GM19023 (cell line): ENCODE data around the gene CGB2.
"Not testable (repeated sequence)": the region's sequence is repeated elsewhere in the genome, so short reads cannot be mapped to it uniquely, and the experiment has no call there.

Experiments used
- ATAC-seq: cut with Tn5 transposase; IDR thresholded peaks from one replicate; pipeline ENCODE4 v1.9.1; 2021; ENCODE audit warnings: mild to moderate bottlenecking, moderate library complexity; ENCODE audit not compliant: unreplicated experiment

The CGB2 gene

GRCh38 chr19:49030323-49030722, 1.4 kb upstream of the CGB2 start:
- ATAC-seq, result not testable (repeated sequence)

GRCh38 chr19:49036815-49037214, 5.1 kb downstream of the CGB2 start, which contains the start of gene CGB1:
Gene CGB1, minus strand, starts transcription at chr19:49036895. Its CDS starts 184 bp downstream, at chr19:49036711.
- ATAC-seq, result not testable (repeated sequence)

GRCh38 chr19:49038111-49038510, 6.4 kb downstream of the CGB2 start:
- ATAC-seq, result not testable (repeated sequence)

GRCh38 chr19:49038557-49039276, 7.0 kb downstream of the CGB2 start:
- not testable (repeated sequence) for ATAC-seq

GRCh38 chr19:49039736-49040135, 8.0 kb downstream of the CGB2 start:
- not testable (repeated sequence) for ATAC-seq

- ATAC-seq, result no peak
Measured at GRCh38 chr19:49042177-49042576, 10.5 kb downstream of the CGB2 start.

GRCh38 chr19:49042666-49043065, 11.0 kb downstream of the CGB2 start:
- ATAC-seq, result not testable (repeated sequence)

GRCh38 chr19:49043548-49043947, 11.9 kb downstream of the CGB2 start, which contains the start of gene CGB5:
Gene CGB5, plus strand, starts transcription at chr19:49043848. Its CDS starts 362 bp downstream, at chr19:49044210.
- ATAC-seq, result not testable (repeated sequence)

GRCh38 chr19:49049011-49049410, 17.3 kb downstream of the CGB2 start, which contains the start of gene CGB8:
Gene CGB8, minus strand, starts transcription at chr19:49049111. Its CDS starts 372 bp downstream, at chr19:49048739.
- not testable (repeated sequence) for ATAC-seq

GRCh38 chr19:49049834-49050233, 18.1 kb downstream of the CGB2 start:
- not testable (repeated sequence) for ATAC-seq

- not testable (repeated sequence) for ATAC-seq
Measured at GRCh38 chr19:49050376-49051033, 18.8 kb downstream of the CGB2 start.

GRCh38 chr19:49056101-49056901, 24.6 kb downstream of the CGB2 start:
- ATAC-seq, result no peak

GRCh38 chr19:49056902-49057596, 25.4 kb downstream of the CGB2 start:
- ATAC-seq, result not testable (repeated sequence)

- ATAC-seq, result no peak
Measured at GRCh38 chr19:49057636-49058234, 26.0 kb downstream of the CGB2 start, which contains the start of gene CGB7. Gene CGB7, minus strand, starts transcription at chr19:49057749. Its CDS starts 2,374 bp downstream, at chr19:49055375.

GRCh38 chr19:49058562-49058961, 26.9 kb downstream of the CGB2 start:
- no peak for ATAC-seq

- ATAC-seq, result no peak
Measured at GRCh38 chr19:49059053-49059452, 27.4 kb downstream of the CGB2 start.

GRCh38 chr19:49061000-49061399, 29.3 kb downstream of the CGB2 start:
- ATAC-seq, result no peak

- ATAC-seq, result no peak
Measured at GRCh38 chr19:49061445-49061844, 29.8 kb downstream of the CGB2 start.

GRCh38 chr19:49064029-49064629, 32.4 kb downstream of the CGB2 start:
- no peak for ATAC-seq
